Measurements from ENCODE around the gene CCDC97.
"Not testable (repeated sequence)": the region's sequence is repeated elsewhere in the genome, so short reads cannot be mapped to it uniquely, and the experiment has no call there.

CCDC97 gene

DNA sequence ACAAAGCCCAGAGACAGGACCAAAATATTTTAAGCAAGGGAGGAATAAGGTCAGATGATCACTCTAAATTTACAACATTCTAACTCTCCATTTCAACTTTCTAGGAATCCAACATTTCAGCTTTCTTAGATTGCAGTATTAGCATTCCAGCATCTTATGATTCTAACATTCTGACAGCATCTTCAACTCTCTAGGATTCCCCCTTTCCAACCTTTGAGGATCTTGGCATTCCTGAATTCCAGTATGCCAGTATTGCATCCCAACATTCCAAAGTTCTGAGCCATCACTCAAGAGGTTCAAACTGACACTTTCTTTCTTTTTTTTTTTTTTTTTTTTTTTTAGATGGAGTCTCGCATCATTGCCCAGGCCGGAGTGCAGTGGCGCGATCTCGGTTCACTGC, 30.0 kb downstream of the CCDC97 start:
- DNase-seq (ENCODE audit: low spot score) = peak; percentile 71

DNA sequence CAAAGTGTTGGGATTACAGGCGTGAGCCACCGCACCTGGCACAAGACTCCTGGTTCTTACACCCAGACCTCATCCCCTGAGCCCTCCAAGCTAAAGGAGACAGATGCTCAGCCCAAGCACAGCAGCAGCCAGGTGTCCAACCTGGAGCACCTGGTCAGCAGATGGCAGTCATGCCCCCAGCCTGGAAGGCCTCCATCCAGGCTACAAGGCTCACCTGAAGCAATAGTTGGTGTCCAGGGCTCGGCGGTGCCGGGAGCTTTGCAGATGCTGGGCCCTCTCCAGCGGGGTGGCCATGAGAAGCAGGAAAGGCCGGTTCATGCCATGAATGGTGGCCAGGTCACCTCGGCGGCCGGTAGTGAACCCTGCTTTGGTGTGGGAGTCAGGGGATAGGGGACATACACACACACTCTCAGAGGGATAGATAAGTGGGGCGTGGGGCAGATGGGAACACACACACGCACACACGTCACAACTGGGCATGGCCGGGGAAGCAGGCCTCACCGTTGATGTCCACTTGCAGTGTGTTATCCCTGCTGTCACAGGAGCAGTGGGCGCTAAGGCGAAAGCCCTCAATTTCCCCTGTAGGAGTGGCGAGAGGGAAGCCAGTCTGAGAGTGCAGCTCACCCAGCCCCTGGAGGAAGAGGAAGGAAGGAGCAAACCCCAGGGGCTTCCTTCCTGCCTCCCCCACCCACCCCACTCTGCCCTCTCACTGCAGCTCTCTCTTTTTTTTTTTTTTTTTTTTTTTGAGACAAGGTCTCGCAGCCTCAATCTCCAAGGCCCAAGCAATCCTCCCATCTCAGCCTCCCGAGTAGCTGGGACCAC, 31.9 kb downstream of the CCDC97 start:
- no peak for DNase-seq (ENCODE audit: low spot score)

DNA sequence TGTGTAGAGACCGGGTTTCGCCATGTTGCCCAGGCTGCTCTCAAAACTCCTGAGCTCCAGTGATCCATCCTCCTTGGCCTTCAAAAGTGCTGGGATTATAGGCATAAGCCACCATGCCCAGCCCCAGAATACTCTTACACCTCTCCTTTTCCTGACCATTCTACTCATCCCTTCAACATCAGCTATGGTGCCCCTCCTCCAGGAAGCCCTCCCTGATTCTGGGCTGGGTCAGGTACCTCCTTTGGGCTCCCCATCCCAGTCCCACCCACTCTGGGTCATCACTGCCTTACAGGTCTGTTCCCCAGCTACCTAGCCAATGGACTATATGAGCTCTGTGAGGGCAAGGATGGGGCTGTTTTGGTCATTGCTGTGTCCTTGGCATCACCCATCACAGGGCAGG, 34.2 kb downstream of the CCDC97 start:
- no peak for DNase-seq (ENCODE audit: low spot score)

DNA sequence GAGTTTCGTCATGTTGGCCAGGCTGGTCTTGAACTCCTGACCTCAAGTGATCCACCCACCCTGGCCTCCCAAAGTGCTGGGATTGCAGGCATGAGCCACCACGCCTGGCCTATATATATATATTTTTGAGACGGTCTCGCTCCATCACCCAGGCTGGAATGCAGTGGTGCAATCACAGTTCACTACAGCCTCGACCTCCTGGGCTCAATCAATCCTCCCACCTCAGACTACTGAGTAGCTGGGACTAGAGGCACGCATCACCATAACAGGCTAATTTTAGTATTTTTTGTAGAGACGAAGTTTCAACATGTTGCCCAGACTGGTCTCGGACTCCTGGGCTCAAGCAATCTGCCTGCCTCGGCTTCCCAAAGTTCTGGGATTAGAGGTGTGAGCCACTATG, 36.9 kb downstream of the CCDC97 start:
- DNase-seq (ENCODE audit: low spot score) = not testable (repeated sequence)

DNA sequence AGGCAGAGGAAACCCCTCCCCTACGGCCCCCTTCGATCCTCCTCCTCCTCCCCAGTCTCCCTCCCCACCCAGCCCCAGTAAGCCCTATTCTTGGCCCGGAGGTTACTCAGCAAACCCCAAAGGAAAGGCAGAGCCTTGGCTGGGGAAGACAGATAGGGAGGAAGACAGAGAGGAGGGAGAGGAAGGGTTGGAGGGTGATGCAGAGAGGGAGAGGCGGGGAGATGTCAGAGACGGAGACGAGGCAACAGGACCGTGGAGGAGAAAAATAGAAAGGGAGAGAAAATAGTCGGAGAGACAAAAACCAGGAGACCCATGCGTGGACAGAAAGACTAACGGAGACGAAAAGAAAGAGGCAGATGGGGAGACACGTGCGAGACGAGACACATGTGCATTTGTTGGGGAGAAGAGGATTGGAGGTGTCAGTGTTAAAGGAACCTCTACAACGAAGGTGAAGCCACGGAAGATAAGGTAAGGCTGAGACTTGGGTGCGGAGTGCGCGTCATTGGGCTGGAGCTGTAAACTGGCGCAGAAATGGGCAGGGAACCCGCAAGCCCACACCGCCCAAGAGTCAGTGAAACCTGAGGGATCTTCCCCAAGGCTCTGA, 40.9 kb downstream of the CCDC97 start:
- DNase-seq (ENCODE audit: low spot score) = peak; percentile 27

DNA sequence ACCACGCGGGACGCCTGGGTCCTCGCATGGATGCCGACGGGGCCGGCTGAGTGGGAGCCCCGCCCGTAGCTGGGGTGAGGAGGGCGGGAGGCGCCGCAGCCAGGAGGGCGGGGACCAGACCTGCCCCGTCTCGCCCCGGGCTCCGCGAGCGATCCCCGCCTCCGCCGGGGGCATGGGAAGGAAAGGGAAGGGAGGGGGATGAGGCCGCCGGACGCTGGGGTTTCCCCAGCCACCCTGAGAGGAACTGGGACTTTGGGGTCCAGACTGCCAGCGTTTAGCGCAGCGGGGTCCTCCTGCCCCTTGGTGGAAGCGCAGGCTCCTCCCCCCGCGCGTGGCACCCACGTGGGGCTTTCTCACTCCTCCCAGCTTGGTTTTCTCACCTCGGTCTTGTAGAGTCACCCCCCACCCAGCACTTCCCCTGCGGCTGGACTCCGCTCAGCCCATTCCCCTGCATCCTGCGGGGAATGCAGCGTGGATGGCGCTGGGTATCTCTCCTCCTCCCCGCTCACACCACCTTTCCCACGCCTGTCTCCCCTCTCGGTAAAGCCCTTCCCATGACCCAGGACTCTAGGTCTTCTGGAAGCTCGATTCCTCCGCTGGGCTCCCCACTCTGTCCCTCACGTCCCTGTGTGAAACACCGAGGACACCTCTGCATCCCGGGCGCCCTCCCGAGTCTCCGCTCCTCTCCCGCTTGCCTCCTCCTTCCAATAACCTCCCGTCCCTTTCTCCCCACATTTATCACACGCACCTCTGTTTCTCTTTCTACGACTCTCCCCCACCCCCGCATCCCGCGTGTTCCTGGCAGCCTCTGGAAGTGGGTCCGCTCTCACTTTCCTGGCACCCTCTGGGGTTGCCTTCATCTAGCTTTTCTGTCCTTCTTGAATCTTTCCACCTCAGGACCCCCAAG, 41.6 kb downstream of the CCDC97 start:
- DNase-seq (ENCODE audit: low spot score) = peak; percentile 88

DNA sequence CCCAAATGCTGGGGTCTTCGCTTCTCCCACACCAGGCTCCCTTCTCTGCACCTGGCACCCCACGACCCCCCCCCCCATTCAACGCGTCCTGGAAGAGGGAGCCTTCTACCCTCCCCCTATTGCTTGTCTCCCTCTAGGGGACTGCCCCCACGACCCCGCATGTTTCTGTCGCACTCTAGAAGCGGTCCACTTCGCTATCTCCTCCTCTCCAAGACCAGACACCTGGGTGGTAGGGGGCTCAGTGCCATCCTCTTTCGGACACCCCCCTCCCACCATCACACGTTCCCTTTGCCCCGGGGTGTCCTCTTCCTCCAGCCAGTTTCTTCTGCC, 42.3 kb downstream of the CCDC97 start:
- DNase-seq (ENCODE audit: low spot score) = no peak

DNA sequence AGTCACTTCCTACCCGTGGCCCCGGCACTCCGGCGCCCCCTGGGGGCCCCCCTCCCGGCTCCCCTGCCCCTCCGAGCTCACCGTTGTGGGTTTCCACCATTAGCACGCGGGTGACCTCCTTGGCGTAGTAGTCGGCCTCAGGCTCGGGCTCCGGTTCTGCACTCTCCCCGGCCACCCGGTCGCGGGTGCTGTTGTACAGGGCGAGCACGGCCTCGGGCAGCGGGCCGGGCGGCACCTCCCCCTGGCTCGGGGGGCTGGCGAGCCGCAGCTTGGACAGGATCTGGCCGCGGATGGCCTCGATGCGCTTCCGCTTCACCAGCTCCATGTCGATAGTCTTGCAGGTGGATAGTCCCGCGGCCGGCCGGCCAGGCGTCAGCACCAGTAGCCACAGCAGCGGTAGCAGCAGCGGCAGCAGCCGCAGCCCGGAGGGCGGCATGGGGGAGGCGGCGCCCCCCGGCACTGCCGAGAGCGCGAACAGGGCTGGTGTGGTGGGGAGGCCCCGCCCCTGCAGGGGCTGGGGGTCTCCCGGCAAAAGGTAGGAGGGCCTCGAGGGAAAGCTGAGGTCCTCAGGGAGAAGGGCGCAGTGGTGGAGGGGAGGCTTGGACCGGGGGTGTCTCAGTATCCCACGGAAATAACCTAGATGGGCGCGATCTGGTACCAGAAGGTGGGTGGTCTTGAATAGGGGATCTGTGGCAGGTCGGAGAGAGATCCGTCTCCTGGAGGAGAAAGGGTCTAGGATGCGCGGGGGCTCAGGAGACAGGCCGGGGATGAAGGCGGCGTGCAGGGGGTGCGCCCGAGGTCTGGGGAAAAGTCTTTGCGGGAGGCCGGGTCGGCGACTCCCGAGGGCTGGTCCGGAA, 42.9 kb downstream of the CCDC97 start:
- peak; percentile 66 for DNase-seq (ENCODE audit: low spot score)

DNA sequence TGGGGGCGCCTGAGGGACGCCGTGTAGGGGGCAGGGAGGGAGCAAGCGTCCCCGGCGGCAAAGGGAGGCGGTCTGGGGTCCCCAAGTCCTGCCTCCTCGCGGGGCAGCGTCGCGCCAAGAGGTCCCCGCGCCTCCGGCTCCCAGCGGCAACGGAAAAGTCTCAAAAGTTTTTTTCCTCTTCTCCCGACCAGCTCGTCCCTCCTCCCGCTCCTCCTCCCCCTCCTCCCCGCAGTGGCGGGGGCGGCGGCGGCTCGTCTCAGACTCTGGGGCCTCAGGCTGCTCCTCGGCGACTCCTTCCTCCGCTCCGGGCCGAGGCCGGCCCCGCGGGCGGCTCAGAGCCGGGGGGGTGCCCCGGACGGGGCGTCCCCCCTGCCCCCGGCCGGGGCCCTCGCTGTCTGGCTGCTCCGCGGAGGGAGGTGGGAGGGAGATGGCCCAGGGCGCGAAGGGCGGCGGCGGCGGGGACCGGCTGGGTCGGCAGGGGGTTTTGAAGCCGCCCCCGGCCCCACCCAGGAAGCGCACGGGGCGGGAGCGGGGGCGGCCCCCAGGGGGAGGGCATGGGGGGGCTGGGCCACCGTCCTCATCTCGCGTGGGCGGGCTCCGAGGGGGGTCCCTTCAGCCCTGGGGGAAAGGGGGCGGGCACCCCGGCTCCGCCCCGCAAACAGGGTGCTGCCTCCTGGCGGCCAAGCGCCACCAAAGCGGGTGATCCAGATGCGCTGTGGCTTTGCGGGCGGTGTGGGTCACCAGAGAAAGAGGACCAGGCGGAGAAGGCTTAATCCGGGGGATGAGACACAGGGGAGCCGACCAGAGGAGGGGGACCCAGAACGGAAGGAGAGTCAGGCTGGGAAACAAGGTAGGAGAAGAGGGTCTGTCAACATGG, 43.7 kb downstream of the CCDC97 start, which contains the start of gene TGFB1:
Gene TGFB1, minus strand, starts transcription at position 457 of the 877 bp plus-strand sequence. CDS start 878 bp downstream, outside the sequence.
- peak; percentile 99 for DNase-seq (ENCODE audit: low spot score)

DNA sequence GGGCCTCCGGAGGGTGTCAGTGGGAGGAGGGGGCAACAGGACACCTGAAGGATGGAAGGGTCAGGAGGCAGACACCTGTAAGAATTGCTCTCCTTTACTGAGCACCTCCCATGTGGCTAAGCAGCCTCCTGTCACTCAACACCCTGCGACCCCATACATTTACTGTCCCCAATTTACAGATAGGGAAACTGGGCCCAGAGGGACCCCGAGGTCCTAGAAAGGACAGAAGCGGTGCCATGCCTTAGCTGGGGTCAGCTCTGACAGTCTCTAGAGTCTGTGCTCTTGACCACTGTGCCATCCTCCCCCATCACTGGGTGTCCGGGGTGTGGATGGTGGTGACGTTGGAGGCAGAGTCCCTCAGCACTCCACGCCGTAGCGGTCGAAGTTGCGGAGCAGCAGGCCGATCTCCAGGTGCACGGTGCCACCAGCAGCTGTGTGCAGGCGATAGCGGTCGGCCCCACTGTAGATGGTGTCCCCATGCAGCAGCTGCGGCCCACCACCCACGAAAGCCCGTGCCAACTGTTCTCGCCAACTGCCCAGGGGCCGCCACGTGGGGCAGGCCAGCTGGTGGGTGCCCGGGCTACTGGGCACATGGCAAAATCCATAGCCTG, 44.5 kb downstream of the CCDC97 start:
- DNase-seq (ENCODE audit: low spot score) = no peak

DNA sequence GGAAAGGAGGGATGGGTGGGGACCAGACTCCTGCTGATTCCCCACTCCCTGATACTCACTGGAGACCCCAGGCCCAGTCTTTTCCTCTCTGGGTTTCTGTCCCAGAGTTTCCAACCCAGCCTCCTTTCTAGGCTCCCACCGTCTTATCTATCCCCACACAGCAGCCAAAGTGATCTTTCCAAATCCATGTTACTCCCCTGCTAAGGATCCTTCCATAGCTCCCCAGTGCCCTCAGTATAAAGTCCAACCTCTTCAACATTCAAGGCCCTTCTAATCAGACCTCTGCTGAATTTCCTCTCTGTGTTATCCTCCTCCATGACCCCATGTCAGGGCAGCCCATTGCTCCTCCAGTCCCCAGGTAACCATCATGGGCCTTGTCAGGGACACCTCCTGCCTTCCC, 45.1 kb downstream of the CCDC97 start:
- no peak for DNase-seq (ENCODE audit: low spot score)

DNA sequence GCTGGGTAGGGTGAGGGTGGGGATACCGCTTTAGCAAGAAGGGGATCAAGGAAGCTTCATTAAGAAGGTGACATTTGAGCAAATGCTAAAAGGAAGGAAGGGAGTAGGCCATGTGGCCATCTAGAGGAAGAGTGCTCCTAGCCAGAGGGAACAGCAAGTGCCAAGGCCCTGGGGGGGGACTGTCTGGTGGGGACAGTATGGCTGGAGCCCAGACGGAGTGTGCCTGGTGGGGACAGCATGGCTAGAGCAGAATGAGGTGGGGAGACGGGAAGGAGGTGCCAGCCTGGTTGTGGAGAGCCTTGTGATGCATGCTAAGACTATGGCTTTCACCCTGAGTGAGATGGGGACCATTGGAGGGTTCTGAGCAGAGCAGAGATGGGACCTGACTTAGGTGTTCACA, 45.8 kb downstream of the CCDC97 start:
- no peak for DNase-seq (ENCODE audit: low spot score)

DNA sequence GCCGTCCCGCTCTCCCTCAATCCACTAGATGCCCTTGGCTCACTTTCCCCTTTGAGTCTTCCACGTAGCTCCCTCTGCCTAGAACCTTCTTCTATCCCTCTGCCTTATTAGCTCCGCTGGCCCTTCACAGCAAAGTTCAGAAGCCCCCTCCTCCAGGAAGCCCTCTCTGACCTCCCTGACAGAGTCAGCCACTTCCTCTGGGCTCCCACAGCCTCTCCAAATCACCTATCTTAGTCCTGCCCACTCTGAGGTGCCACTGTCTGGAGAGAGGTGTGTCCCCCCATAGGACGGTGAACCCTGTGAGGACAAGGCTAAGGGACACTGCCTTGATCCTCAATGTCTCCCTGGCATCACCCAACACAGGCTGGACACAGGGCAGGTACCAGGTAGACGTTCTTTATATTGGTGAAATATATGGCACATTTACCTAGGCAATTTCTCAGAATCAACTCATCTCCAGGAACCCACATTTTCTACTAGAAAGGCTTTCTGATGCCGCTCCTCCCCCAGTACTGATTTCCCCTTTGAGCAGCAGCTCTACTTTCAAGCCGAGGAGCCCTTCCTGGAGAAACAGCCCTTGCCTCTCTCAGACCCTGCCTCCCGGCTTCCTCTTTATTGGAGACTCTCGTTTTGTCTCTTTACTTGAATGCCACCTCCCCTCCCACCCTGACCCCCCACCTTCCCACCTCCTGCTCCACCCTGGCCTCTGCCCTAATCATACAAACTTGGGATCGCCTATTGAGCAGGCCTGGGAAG, 47.2 kb downstream of the CCDC97 start:
- DNase-seq (ENCODE audit: low spot score) = no peak

DNA sequence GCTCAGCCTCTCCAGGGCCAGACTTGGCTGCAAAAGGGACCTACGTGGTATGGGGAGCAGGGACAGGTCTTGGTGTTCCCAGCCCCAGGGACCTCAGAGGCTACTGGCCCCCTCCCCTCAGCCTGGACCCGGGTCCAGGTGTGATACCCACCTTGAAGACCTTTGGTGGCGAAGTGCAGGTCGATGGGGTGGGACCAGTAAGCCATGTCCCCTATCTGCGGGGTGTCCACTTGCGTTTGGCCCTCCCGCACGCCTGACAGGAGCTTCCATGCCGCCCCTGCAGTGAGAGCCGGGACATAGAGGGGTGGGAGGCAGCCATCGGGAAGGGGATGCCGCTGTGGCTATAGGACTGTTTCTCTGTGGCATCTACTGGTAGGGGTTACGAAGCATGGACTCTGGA, 47.8 kb downstream of the CCDC97 start:
- DNase-seq (ENCODE audit: low spot score) = no peak

DNA sequence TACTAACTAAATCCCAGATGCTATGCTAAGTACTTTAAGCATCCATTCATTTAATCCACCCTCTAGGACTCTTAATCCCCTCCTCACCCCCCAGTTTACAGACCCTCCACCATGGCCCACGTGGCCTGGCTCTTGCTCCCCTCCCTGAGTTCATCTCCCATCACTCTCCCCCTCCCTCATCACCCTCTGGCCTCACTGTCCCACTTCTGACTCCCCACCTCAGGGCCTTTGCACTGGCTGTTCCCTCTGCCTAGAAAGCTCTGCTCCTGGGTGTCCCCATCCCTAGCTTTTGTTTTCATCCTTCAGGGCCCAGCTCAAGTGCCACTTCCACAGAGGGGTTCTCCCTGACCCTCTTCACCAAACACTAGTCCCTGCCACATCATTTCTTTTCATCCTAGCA, 49.8 kb downstream of the CCDC97 start:
- no peak for DNase-seq (ENCODE audit: low spot score)

DNA sequence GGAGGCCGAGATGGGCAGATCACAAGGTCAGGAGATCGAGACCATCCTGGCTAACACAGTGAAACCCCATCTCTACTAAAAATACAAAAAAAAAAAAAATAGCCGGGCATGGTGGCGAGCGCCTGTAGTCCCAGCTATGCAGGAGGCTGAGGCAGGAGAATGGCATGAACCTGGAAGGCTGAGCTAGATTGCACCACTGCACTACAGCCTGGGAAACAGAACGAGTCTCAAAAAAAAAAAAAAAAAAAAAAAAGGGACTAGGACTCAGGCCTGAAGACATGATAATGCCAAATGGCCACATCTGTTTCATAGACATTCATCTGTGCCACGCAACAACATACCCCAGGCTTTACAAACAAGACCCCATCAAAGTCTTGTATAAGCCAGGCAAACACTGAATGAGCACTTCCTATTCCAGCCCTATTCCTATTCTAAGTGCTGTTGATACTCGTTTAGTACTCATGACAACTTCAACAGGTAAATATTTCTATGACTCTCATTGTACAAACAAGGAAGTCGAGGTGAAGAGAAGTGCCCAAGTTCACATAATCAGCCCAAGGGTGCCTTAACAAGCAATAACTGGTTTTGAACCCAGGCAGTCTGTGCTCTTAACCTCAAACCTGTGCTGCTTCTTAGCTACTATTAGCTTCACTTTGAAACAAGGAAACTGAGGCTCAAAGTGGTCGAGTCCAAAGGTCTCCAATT, 52.3 kb downstream of the CCDC97 start:
- no peak for DNase-seq (ENCODE audit: low spot score)

DNA sequence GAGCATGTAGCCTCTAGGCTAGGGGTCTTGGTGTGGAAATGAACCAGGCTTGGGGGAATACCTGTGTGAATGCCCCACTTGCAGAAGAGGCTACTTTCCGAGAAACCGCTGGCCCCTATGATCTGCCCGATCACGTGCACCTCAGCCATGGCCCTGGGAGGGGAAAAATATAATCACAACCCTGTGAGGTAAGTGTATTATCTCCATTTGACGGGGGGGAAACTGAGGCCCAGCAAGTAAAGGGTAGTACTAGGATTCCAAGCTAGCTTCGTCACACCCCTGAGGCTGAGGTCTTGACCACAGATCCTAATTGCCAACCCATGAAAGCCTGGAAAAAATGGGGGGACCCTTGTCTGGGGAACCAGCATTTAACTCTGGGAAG, 53.4 kb downstream of the CCDC97 start:
- no peak for DNase-seq (ENCODE audit: low spot score)

DNA sequence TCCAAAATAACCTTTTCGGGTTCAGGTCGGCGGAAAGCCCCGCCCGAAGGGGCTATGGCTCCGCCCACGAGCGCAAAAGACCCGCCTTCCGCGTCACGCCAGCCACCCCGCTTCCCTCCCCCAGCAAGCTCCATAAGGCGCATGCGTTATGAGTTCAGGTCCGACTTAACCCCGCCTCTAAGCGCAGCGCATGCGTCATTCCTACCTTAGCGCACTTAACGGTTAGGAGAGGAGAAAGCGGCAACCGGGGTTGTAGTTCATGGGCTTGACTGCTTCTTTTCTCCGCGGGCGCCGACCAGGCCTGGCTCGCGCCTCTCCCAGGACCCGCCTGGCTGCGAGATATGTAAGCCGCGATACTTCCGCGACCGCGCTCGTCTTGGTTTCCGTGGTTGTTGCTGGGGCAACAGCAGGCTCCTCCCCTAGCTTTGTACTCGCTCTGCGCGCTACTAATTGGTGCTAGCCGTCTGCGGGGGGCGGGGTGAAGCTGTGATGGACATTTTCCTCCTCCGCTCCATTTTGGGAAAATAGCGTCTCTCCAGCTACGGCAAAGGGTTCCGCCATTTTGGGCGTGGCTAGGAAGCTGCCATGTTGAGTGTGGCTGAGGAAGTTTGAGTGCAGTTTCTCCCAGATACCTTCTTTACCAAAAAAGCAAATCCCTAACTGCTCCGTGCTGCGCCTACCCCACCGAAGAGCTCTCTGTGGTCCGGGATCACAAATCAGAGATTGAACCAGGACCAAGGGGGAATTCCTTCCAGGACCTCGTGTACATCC, 54.0 kb downstream of the CCDC97 start, which contains the start of gene B9D2:
Gene B9D2, minus strand, starts transcription at position 397 of the 771 bp plus-strand sequence. CDS start 630 bp downstream, outside the sequence.
- DNase-seq (ENCODE audit: low spot score) = peak; percentile 99

Measured in AG08395 (cell line).